H1 (cell line): ENCODE data around the gene SIK3. TPM values are rescaled to one million over a fixed set of nuclear protein-coding genes. Genes with fewer than 3 reads are reported as not detected.

ENCODE experiments used
- CTCF ChIA-PET: fragments of 300-600 bp; sonication (Branson Sonifier 250); formaldehyde crosslinking; loops from one replicate; lab custom pipeline; 2021; ENCODE audit not compliant: partially characterized antibody; lab: Charles Lee
- POLR2A ChIA-PET: fragments of 300-600 bp; sonication (Branson Sonifier 250); formaldehyde crosslinking; loops from one replicate; lab custom pipeline; 2021; ENCODE audit warnings: inconsistent platforms; ENCODE audit not compliant: partially characterized antibody; lab: Charles Lee
- DNase-seq, 2 experiments: peaks; one replicate each; pipeline versions ENCODE4 v3.0.0 to v3.0.0-alpha.2; 2010 to 2022; ENCODE audit warnings: low spot score in 2 of 2, low read depth in 1 of 2, mixed read lengths in 1 of 2
- FAIRE-seq: peaks from 2 replicates; lab custom pipeline; 2011; peaks lifted over from hg19 to GRCh38; lab: Jason Lieb, UNC
- H2AFZ ChIP-seq: 2 replicates; pipeline ENCODE4 v1.8.1; 2012; ENCODE audit warnings: low read length, inconsistent platforms
- H2AK5ac ChIP-seq: 2 replicates; pipeline ENCODE4 v1.6.1; 2013; ENCODE audit warnings: low read depth, low read length
- H2BK120ac ChIP-seq: replicated peaks from 2 replicates; pipeline ENCODE3; 2013; ENCODE audit warnings: low read depth, low read length, inconsistent platforms
- H2BK12ac ChIP-seq: 2 replicates; pipeline ENCODE4 v1.6.1; 2013; ENCODE audit warnings: low read depth, low read length
- H2BK15ac ChIP-seq: 2 replicates; pipeline ENCODE4 v1.6.1; 2013; ENCODE audit warnings: low read length
- H2BK20ac ChIP-seq: 2 replicates; pipeline ENCODE4 v1.6.1; 2013; ENCODE audit warnings: low read length
- H2BK5ac ChIP-seq: 2 replicates; pipeline ENCODE4 v1.6.1; 2013; ENCODE audit warnings: low read depth, low read length
- H3K14ac ChIP-seq: 2 replicates; pipeline ENCODE4 v1.6.1; 2013; ENCODE audit warnings: inconsistent platforms; ENCODE audit not compliant: insufficient read length
- H3K18ac ChIP-seq: 2 replicates; pipeline ENCODE4 v1.6.1; 2013; ENCODE audit warnings: low read length; ENCODE audit errors: extremely low read depth
- H3K23ac ChIP-seq: 2 replicates; pipeline ENCODE4 v1.6.1; 2013; ENCODE audit warnings: inconsistent platforms; ENCODE audit not compliant: insufficient read length
- H3K23me2 ChIP-seq: 2 replicates; pipeline ENCODE4 v1.6.1; 2013; ENCODE audit warnings: low read depth, low read length
- H3K27ac ChIP-seq: 2 replicates; pipeline ENCODE4 v1.6.1; 2011; ENCODE audit warnings: low read depth, low read length, inconsistent platforms
- H3K27me3 ChIP-seq, 4 experiments: replicated peaks in 1 of 4; 1 replicate in 1 of 4; 2 replicates in 3 of 4; pipeline versions ENCODE4 v1.6.1 to v1.8.1; 2011 to 2013; ENCODE audit warnings: low read length in 3 of 4, mild to moderate bottlenecking in 3 of 4, inconsistent platforms in 2 of 4, mixed read lengths in 2 of 4, moderate library complexity in 1 of 4; ENCODE audit not compliant: control insufficient read depth in 3 of 4, insufficient read depth in 3 of 4; ENCODE audit errors: extremely low read depth in 1 of 4
- H3K36me3 ChIP-seq, 4 experiments: 2 replicates each; pipeline versions ENCODE4 v1.6.1 to v1.8.1; 2011 to 2013; ENCODE audit warnings: mild to moderate bottlenecking in 4 of 4, low read length in 3 of 4, moderate library complexity in 2 of 4, control low read depth in 1 of 4, inconsistent platforms in 1 of 4; ENCODE audit not compliant: insufficient read depth in 4 of 4, control insufficient read depth in 2 of 4
- H3K4ac ChIP-seq: replicated peaks from 2 replicates; pipeline ENCODE3; 2013; ENCODE audit warnings: low read length, low read depth, mixed read lengths, inconsistent platforms; ENCODE audit not compliant: insufficient read length
- H3K4me1 ChIP-seq, 4 experiments: replicated peaks in 1 of 4; 1 replicate in 1 of 4; 2 replicates in 3 of 4; pipeline versions ENCODE4 v1.6.1 to v1.8.1; 2011 to 2013; ENCODE audit warnings: low read length in 3 of 4, inconsistent platforms in 2 of 4, mixed read lengths in 1 of 4; ENCODE audit not compliant: insufficient read depth in 4 of 4, control insufficient read depth in 3 of 4
- H3K4me2 ChIP-seq, 2 experiments: 2 replicates each; pipeline versions ENCODE4 v1.6.1 to v1.8.1; 2011 to 2013; ENCODE audit warnings: low read depth in 2 of 2, low read length in 2 of 2, control low read depth in 1 of 2, inconsistent platforms in 1 of 2, mild to moderate bottlenecking in 1 of 2; ENCODE audit not compliant: insufficient read depth in 1 of 2
- H3K4me3 ChIP-seq, 4 experiments: fragments of 200-600, 300-600 bp in 1 of 4; sonication (generic), shearing (Covaris generic), sonication (Bioruptor Twin) in 1 of 4; 2 replicates each; pipeline versions ENCODE4 v1.5.1 to v1.8.1; 2011 to 2016; ENCODE audit warnings: low read length in 4 of 4, low read depth in 3 of 4, control low read depth in 2 of 4, inconsistent platforms in 2 of 4, mild to moderate bottlenecking in 2 of 4, mixed read lengths in 1 of 4, moderate library complexity in 1 of 4; ENCODE audit not compliant: insufficient read depth in 2 of 4; ENCODE audit errors: extremely low read depth in 1 of 4
- H3K56ac ChIP-seq: replicated peaks from 2 replicates; pipeline ENCODE3; 2013; ENCODE audit warnings: low read depth, mild to moderate bottlenecking, mixed read lengths, low read length, inconsistent platforms; ENCODE audit not compliant: insufficient read length
- H3K79me1 ChIP-seq: 2 replicates; pipeline ENCODE4 v1.6.1; 2013; ENCODE audit warnings: low read depth, low read length, control low read depth
- H3K79me2 ChIP-seq, 2 experiments: 2 replicates each; pipeline versions ENCODE4 v1.6.1 to v1.8.1; 2012 to 2013; ENCODE audit warnings: low read length in 2 of 2, mild to moderate bottlenecking in 2 of 2, inconsistent platforms in 1 of 2; ENCODE audit not compliant: insufficient read depth in 2 of 2, control insufficient read depth in 1 of 2
- H3K9ac ChIP-seq, 4 experiments: replicated peaks in 1 of 4; 1 replicate in 1 of 4; 2 replicates in 3 of 4; pipeline versions ENCODE4 v1.6.1 to v1.8.1; 2011 to 2013; ENCODE audit warnings: low read depth in 3 of 4, low read length in 3 of 4, control low read depth in 2 of 4, mild to moderate bottlenecking in 2 of 4, moderate library complexity in 2 of 4, inconsistent platforms in 1 of 4; ENCODE audit errors: extremely low read depth in 1 of 4
- H3K9me3 ChIP-seq, 2 experiments: 2 replicates each; pipeline versions ENCODE4 v1.6.1 to v1.8.1; 2012 to 2013; ENCODE audit warnings: mild to moderate bottlenecking in 2 of 2, moderate library complexity in 2 of 2, control low read depth in 1 of 2, inconsistent platforms in 1 of 2, low read depth in 1 of 2, low read length in 1 of 2, mixed read lengths in 1 of 2; ENCODE audit not compliant: insufficient read depth in 2 of 2
- H4K20me1 ChIP-seq, 2 experiments: replicated peaks in 1 of 2; 2 replicates each; pipeline versions ENCODE3 to v1.8.1; 2011 to 2013; ENCODE audit warnings: inconsistent platforms in 2 of 2, low read length in 2 of 2, mild to moderate bottlenecking in 1 of 2; ENCODE audit not compliant: insufficient read depth in 2 of 2, control insufficient read depth in 1 of 2
- H4K5ac ChIP-seq: 2 replicates; pipeline ENCODE4 v1.6.1; 2013; ENCODE audit warnings: low read length, low read depth, mixed read lengths, inconsistent platforms; ENCODE audit not compliant: insufficient read length
- H4K8ac ChIP-seq: 2 replicates; pipeline ENCODE4 v1.8.0; 2013; ENCODE audit warnings: mild to moderate bottlenecking, moderate library complexity, low read length, inconsistent platforms; ENCODE audit not compliant: insufficient read depth; ENCODE audit errors: extremely low read depth
- H4K91ac ChIP-seq: replicated peaks from 2 replicates; pipeline ENCODE3; 2013; ENCODE audit warnings: low read length, mixed read lengths, inconsistent platforms; ENCODE audit not compliant: insufficient read length
- CTCF ChIP-seq, 3 experiments: IDR thresholded peaks; 1 replicate in 2 of 3; 2 replicates in 1 of 3; pipeline versions ENCODE4 v1.5.1 to v1.6.1; 2011; ENCODE audit warnings: low read length in 3 of 3, mild to moderate bottlenecking in 3 of 3, inconsistent platforms in 2 of 3, low read depth in 1 of 3, moderate library complexity in 1 of 3; ENCODE audit not compliant: insufficient read depth in 1 of 3; ENCODE audit errors: control extremely low read depth in 1 of 3
- POLR2AphosphoS5 ChIP-seq: IDR thresholded peaks from 2 replicates; pipeline ENCODE4 v1.6.1; 2011; ENCODE audit warnings: low read depth, low read length
- SP4 ChIP-seq: IDR thresholded peaks from 2 replicates; pipeline ENCODE4 v1.6.1; 2012; ENCODE audit warnings: low read length, inconsistent platforms
- WGBS, 2 experiments: shearing (Covaris generic) in 1 of 2; methylation state at CpG; one replicate each; pipeline versions ENCODE4 v1.1.6 to v1.1.7; 2013 to 2015; ENCODE audit warnings: low lambda C conversion rate in 2 of 2, mixed read lengths in 2 of 2, inconsistent platforms in 1 of 2, low coverage in 1 of 2, missing lambda C conversion rate in 1 of 2; ENCODE audit not compliant: insufficient replicate concordance in 2 of 2, insufficient coverage in 1 of 2, insufficient read length in 1 of 2; ENCODE audit errors: extremely low coverage in 1 of 2, missing lambda C conversion rate in 1 of 2; 5-methylcytosine and 5-hydroxymethylcytosine counted together
- polyA plus RNA-seq, 7 experiments: library from polyadenylated mRNA; depleted of rRNA in 3 of 7; stranded (reverse) in 5 of 7; unstranded in 2 of 7; fragments of >200 nt in 5 of 7; fragments of 200-250 nt in 2 of 7; gene quantifications; 1 replicate in 5 of 7; 2 replicates in 1 of 7; 4 replicates in 1 of 7; pipeline versions ENCODE4 v1.2.1 to v1.2.3, GENCODE V29; 2011 to 2013; ENCODE audit warnings: missing spikeins in 2 of 7, mixed read lengths in 2 of 7
- total RNA-seq: library from RNA; stranded (reverse); fragmentation: NEBNext Ultra II Directional; extraction: Animal tissue kit (Norgen Biotek cat#: 25700); gene quantifications from 2 replicates; pipeline ENCODE4 v1.2.1, GENCODE V29; 2021

SIK3 gene
- total and polyA plus RNA-seq, 2 of the 8 experiments (the other 6 are each of a cell fraction or from before 2014, with no cell fraction given): 19.9 to 32.1 TPM

DNA sequence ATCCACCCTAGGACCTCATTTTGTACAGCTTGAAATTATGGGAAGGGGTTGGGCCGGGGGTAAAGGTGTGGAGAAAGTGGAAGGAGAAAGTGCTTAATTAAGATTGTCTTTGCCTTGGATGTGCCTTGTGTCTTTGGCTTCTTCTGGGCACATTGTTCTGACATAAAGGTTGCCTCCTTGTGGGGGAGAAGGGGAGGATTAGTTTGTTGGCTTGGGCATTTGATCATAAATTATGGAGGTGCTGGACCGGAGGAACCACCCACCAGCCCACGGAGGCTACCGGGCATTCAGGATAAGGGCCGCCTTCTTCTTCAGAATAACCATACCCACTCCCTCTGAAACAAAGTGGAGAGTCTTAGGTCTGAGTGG is 47.1 kb upstream of the SIK3 start:
- H4K91ac ChIP-seq: no peak overlapping the region
- DNase-seq (no peak), FAIRE-seq (no peak)
- H2BK5ac ChIP-seq: 0 out of 2 replicates have a peak overlapping the region, but pooled peaks have one; percentile 93
- peak overlapping the region in 3 of 4 experiments; percentile 85 to 86 (median 85); a peak in 6 of 7 replicates for H3K9ac ChIP-seq
- H3K23me2 ChIP-seq: peaks cover 15% of the 10 kb centered on the region
- H3K4me3 ChIP-seq: peak overlapping the region; percentile 88 to 99 (median 92)
- H3K27ac ChIP-seq: no peak overlapping the region
- H3K4ac ChIP-seq: no peak overlapping the region
- H2BK15ac ChIP-seq: no peak overlapping the region
- no peaks in the 10 kb centered on the region for H3K27me3 ChIP-seq
- H3K56ac ChIP-seq: no peak overlapping the region
- no peak for TF ChIP-seq POLR2AphosphoS5
- peak in 1 of 3 experiments; percentile 36; a peak in 2 of 4 replicates for TF ChIP-seq CTCF (IDR thresholded peaks at IDR 0.05; ENCODE audit: control extremely low read depth in 1 of 3, insufficient read depth in 1 of 3, low read depth in 1 of 3, low read length in 3 of 3)
- no peak for TF ChIP-seq SP4
- peaks cover 0 to 11% (median 6%) of the 10 kb centered on the region in 4 experiments; a peak in 5 of 7 replicates for H3K4me1 ChIP-seq
- no peaks in the 10 kb centered on the region for H3K9me3 ChIP-seq
- CTCF ChIA-PET: interaction anchor here (0.7 to 2.7 kb wide), 11 partner anchors 11 to 354 kb away, joined by 3 to 11 read pairs (median 3); partner anchors contain the start of genes APOA5, PCSK7, RNF214 and TAGLN
- H3K79me1 ChIP-seq: peaks cover 2% of the 10 kb centered on the region
- H2AK5ac ChIP-seq: peak overlapping the region; percentile 82; the same call in 1 of the 2 replicates
- no peak overlapping the region for H3K23ac ChIP-seq
- H4K8ac ChIP-seq: no peak overlapping the region
- peaks cover 9% of the 10 kb centered on the region in 2 experiments for H4K20me1 ChIP-seq
- POLR2A ChIA-PET: interaction anchor here (0.7 to 4.1 kb wide), 15 partner anchors 10 to 355 kb away, joined by 3 to 30 read pairs (median 5); partner anchors contain the start of genes RNF214 and SIDT2
- H2BK120ac ChIP-seq: no peak overlapping the region
- peaks cover 53 to 59% of the 10 kb centered on the region in 2 experiments for H3K79me2 ChIP-seq
- no peak overlapping the region for H3K18ac ChIP-seq
- peak overlapping the region; percentile 91 to 100 for H3K4me2 ChIP-seq
- H4K5ac ChIP-seq: no peak overlapping the region
- no peak overlapping the region for H2AFZ ChIP-seq
- H3K36me3 ChIP-seq: peaks cover 2 to 40% (median 3%) of the 10 kb centered on the region in 4 experiments; a peak in 6 of 8 replicates
- H2BK20ac ChIP-seq: no peak overlapping the region
- WGBS, 2 experiments: 24% methylated on average over 5 of the region's 5 CpGs; no CpG with 5 or more reads in 1 of the 2 experiments
- no peak overlapping the region for H3K14ac ChIP-seq
- H2BK12ac ChIP-seq: no peak overlapping the region
